Astrocyte (in vitro differentiated cells and primary cell): Measurements from ENCODE around the gene ANKRD61.

Experiments
- EZH2 ChIP-seq: IDR thresholded peaks from 2 replicates; pipeline ENCODE4 v1.6.1; 2012; ENCODE audit warnings: mild to moderate bottlenecking, low read length, inconsistent platforms; ENCODE audit not compliant: insufficient read depth
- TF ChIP-seq, protein P1 (sequence below): IDR thresholded peaks from 2 replicates; pipeline ENCODE4 v1.5.1; 2011; ENCODE audit warnings: low read depth, mild to moderate bottlenecking, inconsistent platforms, low read length, moderate library complexity; ENCODE audit not compliant: insufficient read depth

DNA sequence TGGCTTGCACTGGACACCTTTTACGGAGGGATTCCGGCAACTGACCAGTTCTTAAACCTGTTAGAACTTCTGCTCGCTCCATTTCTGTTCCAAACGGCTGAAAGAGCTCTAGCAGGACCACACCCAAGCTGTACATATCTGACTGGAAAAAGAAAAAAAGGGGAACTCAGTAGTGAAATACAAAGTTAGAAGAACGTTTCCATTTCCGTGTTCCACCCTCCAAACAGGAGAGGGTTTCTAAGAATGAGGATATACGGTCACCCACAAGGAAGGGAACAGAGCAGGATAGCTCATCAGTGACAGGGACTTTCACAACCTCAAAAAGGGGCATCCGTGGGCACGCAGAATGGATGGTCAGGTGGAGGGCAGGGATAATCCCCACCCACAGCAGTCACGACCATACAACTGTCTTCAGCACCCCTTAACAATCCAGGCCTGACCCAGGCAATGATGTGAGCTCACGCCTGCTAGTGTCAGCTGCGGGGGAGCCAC lies 4.3 kb upstream of the ANKRD61 start:
- TF ChIP-seq, protein P1, sequence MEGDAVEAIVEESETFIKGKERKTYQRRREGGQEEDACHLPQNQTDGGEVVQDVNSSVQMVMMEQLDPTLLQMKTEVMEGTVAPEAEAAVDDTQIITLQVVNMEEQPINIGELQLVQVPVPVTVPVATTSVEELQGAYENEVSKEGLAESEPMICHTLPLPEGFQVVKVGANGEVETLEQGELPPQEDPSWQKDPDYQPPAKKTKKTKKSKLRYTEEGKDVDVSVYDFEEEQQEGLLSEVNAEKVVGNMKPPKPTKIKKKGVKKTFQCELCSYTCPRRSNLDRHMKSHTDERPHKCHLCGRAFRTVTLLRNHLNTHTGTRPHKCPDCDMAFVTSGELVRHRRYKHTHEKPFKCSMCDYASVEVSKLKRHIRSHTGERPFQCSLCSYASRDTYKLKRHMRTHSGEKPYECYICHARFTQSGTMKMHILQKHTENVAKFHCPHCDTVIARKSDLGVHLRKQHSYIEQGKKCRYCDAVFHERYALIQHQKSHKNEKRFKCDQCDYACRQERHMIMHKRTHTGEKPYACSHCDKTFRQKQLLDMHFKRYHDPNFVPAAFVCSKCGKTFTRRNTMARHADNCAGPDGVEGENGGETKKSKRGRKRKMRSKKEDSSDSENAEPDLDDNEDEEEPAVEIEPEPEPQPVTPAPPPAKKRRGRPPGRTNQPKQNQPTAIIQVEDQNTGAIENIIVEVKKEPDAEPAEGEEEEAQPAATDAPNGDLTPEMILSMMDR = no peak
- TF ChIP-seq EZH2 = no peak
